ENCODE data around the gene MEIOSIN. TPM values are rescaled to one million over a fixed set of nuclear protein-coding genes. Genes with fewer than 3 reads are reported as not detected.

MEIOSIN gene
- total and polyA plus RNA-seq, 2 of the 13 experiments (the other 11 are each of a cell fraction or from before 2014, with no cell fraction given): not detected

GRCh38 chr19:45730368-45731288 lies 2.6 kb upstream of the MEIOSIN start, which contains the start of gene FBXO46 (continued):
- TF ChIP-seq ZNF75D (CRISPR knock-in tag; IDR thresholded peaks at IDR 0.05; ENCODE audit: borderline replicate concordance): no peak
- TF ChIP-seq ASH2L (IDR thresholded peaks at IDR 0.05; ENCODE audit: insufficient read length, low read depth, low read length): no peak
- TF ChIP-seq ZSCAN31 (CRISPR knock-in tag; IDR thresholded peaks at IDR 0.05; ENCODE audit: low read depth): no peak; the same call in 1 of the 2 replicates
- no peak for TF ChIP-seq KDM6A (CRISPR knock-in tag; IDR thresholded peaks at IDR 0.05; ENCODE audit: low read depth)
- TF ChIP-seq KLF13 (CRISPR knock-in tag; IDR thresholded peaks at IDR 0.05): no peak
- no peak for TF ChIP-seq RNF219 (CRISPR knock-in tag; IDR thresholded peaks at IDR 0.05)
- no peak for TF ChIP-seq ZNF597 (CRISPR knock-in tag; IDR thresholded peaks at IDR 0.05)
- no peak for TF ChIP-seq ZNF629 (CRISPR knock-in tag; conservative IDR thresholded peaks at IDR 0.05)
- TF ChIP-seq MYPOP (CRISPR knock-in tag; IDR thresholded peaks at IDR 0.05): peak; percentile 51; the same call in 1 of the 2 replicates
- no peak for TF ChIP-seq HMGA1 (CRISPR knock-in tag; conservative IDR thresholded peaks at IDR 0.05)
- TF ChIP-seq PBX2 (CRISPR knock-in tag; IDR thresholded peaks at IDR 0.05): no peak
- TF ChIP-seq ZNF225 (CRISPR knock-in tag; IDR thresholded peaks at IDR 0.05): no peak
- TF ChIP-seq TP53 (CRISPR knock-in tag; conservative IDR thresholded peaks at IDR 0.05): 0 out of 2 replicates have a peak, but pooled peaks have one; percentile 58
- TF ChIP-seq SP2 (CRISPR knock-in tag; IDR thresholded peaks at IDR 0.05): 0 out of 2 replicates have a peak, but pooled peaks have one; percentile 47
- TF ChIP-seq CTCF (CRISPR knock-in tag; IDR thresholded peaks at IDR 0.05): peak; percentile 75
- TF ChIP-seq TRIM24 (CRISPR knock-in tag; IDR thresholded peaks at IDR 0.05): no peak
- TF ChIP-seq ZNF660 (CRISPR knock-in tag; IDR thresholded peaks at IDR 0.05; ENCODE audit: borderline replicate concordance, low read depth): no peak
- no peak for TF ChIP-seq ZNF207 (IDR thresholded peaks at IDR 0.05; ENCODE audit: borderline replicate concordance)
- no peak for TF ChIP-seq ZBTB7B (CRISPR knock-in tag; IDR thresholded peaks at IDR 0.05)
- TF ChIP-seq MIXL1 (CRISPR knock-in tag; IDR thresholded peaks at IDR 0.05): peak; percentile 92
- TF ChIP-seq ARHGAP35 (CRISPR knock-in tag; IDR thresholded peaks at IDR 0.05; ENCODE audit: borderline replicate concordance): no peak
- 0 out of 2 replicates have a peak, but pooled peaks have one; percentile 34 for TF ChIP-seq TMF1 (CRISPR knock-in tag; IDR thresholded peaks at IDR 0.05; ENCODE audit: low read depth)

All from HepG2 (cell line).